ENCODE results near the gene PAH. TPM values are rescaled to one million over a fixed set of nuclear protein-coding genes. Genes with fewer than 3 reads are reported as not detected.

Gene PAH
- polyA plus RNA-seq, 3 donors: not detected

- peaks cover 3 to 9% (median 7%) of the 10 kb centered on the region in 7 donors for H3K9me3 Mint-ChIP-seq
- Histone ChIP-seq H3K79me2 (ENCODE audit: insufficient read depth, low read length) (no peaks in the 10 kb centered on the region), H3K9me3 (replicated peaks in 1 of 2; ENCODE audit: control insufficient read depth in 1 of 2, insufficient read depth in 1 of 2, low read length in 2 of 2) (peaks cover 8 to 10% of the 10 kb centered on the region in 2 donors), H3K4me2 (replicated peaks; ENCODE audit: extremely low read depth, low read length, poor library complexity, severe bottlenecking) (no peak overlapping the region), H3K4me3 (replicated peaks in 1 of 3; ENCODE audit: low read depth in 2 of 3, low read length in 3 of 3) (no peak overlapping the region), H3K27me3 (ENCODE audit: control insufficient read depth in 2 of 2, insufficient read depth in 2 of 2, low read length in 2 of 2) (no peaks in the 10 kb centered on the region), H3K9ac (ENCODE audit: insufficient read depth, low read length, poor library complexity, severe bottlenecking) (no peak overlapping the region), H3K27ac (ENCODE audit: low read depth in 1 of 2, low read length in 2 of 2) (no peak overlapping the region), H2AFZ (ENCODE audit: insufficient read depth, low read depth, low read length, poor library complexity, severe bottlenecking) (no peak overlapping the region), H3K36me3 (replicated peaks in 1 of 2; ENCODE audit: control insufficient read depth in 1 of 2, insufficient read depth in 2 of 2, low read length in 2 of 2) (no peaks in the 10 kb centered on the region), H4K20me1 (ENCODE audit: insufficient read depth, low read length) (no peaks in the 10 kb centered on the region), H3K4me1 (ENCODE audit: control insufficient read depth in 1 of 2, insufficient read depth in 2 of 2, low read length in 2 of 2) (no peaks in the 10 kb centered on the region)
- WGBS (ENCODE audit: insufficient coverage): 71% methylated on average over 2 of the region's 2 CpGs
- peaks cover 0 to 3% (median 1%) of the 10 kb centered on the region in 3 donors for H3K27me3 Mint-ChIP-seq (ENCODE audit: low read depth in 3 of 3)
- no peak for DNase-seq
- H3K36me3 Mint-ChIP-seq: no peaks in the 10 kb centered on the region
- intact Hi-C loops (cut with micrococcal nuclease): no loop called here
- TF ChIP-seq CTCF (IDR thresholded peaks at IDR 0.05): no peak
- no peak overlapping the region for H3K27ac Mint-ChIP-seq
- no peak overlapping the region for H3K4me3 Mint-ChIP-seq
- H3K4me1 Mint-ChIP-seq: no peaks in the 10 kb centered on the region
Measured at GRCh38 chr12:102939670-102940222, 22.7 kb upstream of the PAH start.

DNA sequence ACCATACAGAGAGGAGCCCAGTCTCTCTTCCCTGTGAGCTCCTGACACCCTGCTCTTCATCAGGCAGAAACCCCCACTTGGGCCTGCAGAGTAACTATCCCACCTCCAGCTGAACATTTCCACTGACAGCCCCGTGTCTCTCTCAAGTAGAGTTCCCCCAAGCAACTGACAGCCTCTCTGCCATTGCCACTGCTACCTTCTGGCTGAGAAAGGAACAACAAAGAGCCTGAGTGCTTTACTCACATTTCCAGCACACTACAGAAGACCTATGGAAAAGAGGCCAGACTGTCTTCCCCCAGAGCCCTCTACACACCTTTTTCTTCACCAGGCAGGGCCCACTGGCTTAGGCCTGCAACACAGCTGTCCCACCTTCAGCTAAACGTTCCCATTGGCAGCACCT lies 22.0 kb upstream of the PAH start:
- WGBS (ENCODE audit: insufficient coverage): 77% methylated on average over 1 of the region's 2 CpGs
- no peaks in the 10 kb centered on the region for H3K36me3 Mint-ChIP-seq
- H3K9me3 Mint-ChIP-seq: peaks cover 3 to 9% (median 7%) of the 10 kb centered on the region in 7 donors
- H3K27ac Mint-ChIP-seq: no peak overlapping the region
- Histone ChIP-seq H3K4me2 (replicated peaks; ENCODE audit: extremely low read depth, low read length, poor library complexity, severe bottlenecking) (no peak overlapping the region), H2AFZ (ENCODE audit: insufficient read depth, low read depth, low read length, poor library complexity, severe bottlenecking) (no peak overlapping the region), H3K27ac (ENCODE audit: low read depth in 1 of 2, low read length in 2 of 2) (no peak overlapping the region), H3K36me3 (replicated peaks in 1 of 2; ENCODE audit: control insufficient read depth in 1 of 2, insufficient read depth in 2 of 2, low read length in 2 of 2) (no peaks in the 10 kb centered on the region), H3K4me1 (ENCODE audit: control insufficient read depth in 1 of 2, insufficient read depth in 2 of 2, low read length in 2 of 2) (no peaks in the 10 kb centered on the region), H4K20me1 (ENCODE audit: insufficient read depth, low read length) (no peaks in the 10 kb centered on the region), H3K9ac (ENCODE audit: insufficient read depth, low read length, poor library complexity, severe bottlenecking) (no peak overlapping the region), H3K9me3 (replicated peaks in 1 of 2; ENCODE audit: control insufficient read depth in 1 of 2, insufficient read depth in 1 of 2, low read length in 2 of 2) (peaks cover 8 to 10% of the 10 kb centered on the region in 2 donors), H3K4me3 (replicated peaks in 1 of 3; ENCODE audit: low read depth in 2 of 3, low read length in 3 of 3) (no peak overlapping the region), H3K79me2 (ENCODE audit: insufficient read depth, low read length) (no peaks in the 10 kb centered on the region), H3K27me3 (ENCODE audit: control insufficient read depth in 2 of 2, insufficient read depth in 2 of 2, low read length in 2 of 2) (no peaks in the 10 kb centered on the region)
- no peaks in the 10 kb centered on the region for H3K4me1 Mint-ChIP-seq
- DNase-seq: no peak
- H3K4me3 Mint-ChIP-seq: no peak overlapping the region
- peaks cover 0 to 5% (median 1%) of the 10 kb centered on the region in 3 donors for H3K27me3 Mint-ChIP-seq (ENCODE audit: low read depth in 3 of 3)
- TF ChIP-seq CTCF (IDR thresholded peaks at IDR 0.05): no peak
- intact Hi-C loops (cut with micrococcal nuclease): no loop called here

Measured in CD14-positive monocyte (primary cell).